DND-41 (cell line): ENCODE data around the gene SLC12A5.

ENCODE experiments used
- ATAC-seq: fragments of 200-7000 bp; cut with Tn5 transposase; 3 replicates; pipeline ENCODE4 v1.9.1; 2021; ENCODE audit warnings: low read depth; ENCODE audit not compliant: insufficient read depth
- DNase-seq: peaks from one replicate; pipeline ENCODE4 v3.0.0-alpha.2; 2020
- H2AFZ ChIP-seq: 2 replicates; pipeline ENCODE4 v1.6.0; 2012; ENCODE audit warnings: low read depth, low read length
- H3K27ac ChIP-seq: 2 replicates; pipeline ENCODE4 v1.5.1; 2012; ENCODE audit warnings: low read length, inconsistent platforms
- H3K27me3 ChIP-seq: fragments of 200-600 bp; sonication (generic); 2 replicates; pipeline ENCODE4 v1.6.0; 2012; ENCODE audit warnings: low read length, mild to moderate bottlenecking, inconsistent platforms; ENCODE audit not compliant: insufficient read depth, poor library complexity
- H3K36me3 ChIP-seq: 2 replicates; pipeline ENCODE4 v1.5.1; 2012; ENCODE audit warnings: low read length, inconsistent platforms; ENCODE audit not compliant: insufficient read depth
- H3K4me1 ChIP-seq: 2 replicates; pipeline ENCODE4 v1.5.1; 2012; ENCODE audit warnings: mild to moderate bottlenecking, low read length; ENCODE audit not compliant: insufficient read depth
- H3K4me2 ChIP-seq: 2 replicates; pipeline ENCODE4 v1.6.0; 2012; ENCODE audit warnings: mild to moderate bottlenecking, moderate library complexity, low read length, inconsistent platforms; ENCODE audit not compliant: insufficient read depth
- H3K4me3 ChIP-seq, 2 experiments: fragments of 200-600 bp in 1 of 2; shearing (Covaris generic) in 1 of 2; 2 replicates each; pipeline ENCODE4 v1.5.1; 2012 to 2016; ENCODE audit warnings: inconsistent platforms in 2 of 2, low read length in 2 of 2, mild to moderate bottlenecking in 2 of 2, low read depth in 1 of 2, moderate library complexity in 1 of 2
- H3K79me2 ChIP-seq: 2 replicates; pipeline ENCODE4 v1.6.0; 2012; ENCODE audit warnings: low read length, inconsistent platforms; ENCODE audit not compliant: insufficient read depth
- H3K9ac ChIP-seq: 2 replicates; pipeline ENCODE4 v1.6.0; 2012; ENCODE audit warnings: low read depth, mild to moderate bottlenecking, inconsistent platforms, low read length, moderate library complexity
- H3K9me3 ChIP-seq: 2 replicates; pipeline ENCODE4 v1.5.1; 2012; ENCODE audit warnings: low read length, moderate library complexity, mild to moderate bottlenecking, inconsistent platforms; ENCODE audit not compliant: insufficient read depth, severe bottlenecking
- H4K20me1 ChIP-seq: 2 replicates; pipeline ENCODE4 v1.6.0; 2012; ENCODE audit warnings: low read length; ENCODE audit not compliant: insufficient read depth
- EZH2 ChIP-seq: IDR thresholded peaks from 3 replicates; pipeline ENCODE4 v1.6.1; 2012; ENCODE audit warnings: borderline replicate concordance, low read depth, mild to moderate bottlenecking, moderate library complexity, low read length, inconsistent platforms; ENCODE audit not compliant: severe bottlenecking
- TF ChIP-seq, protein P1 (sequence below): IDR thresholded peaks from 2 replicates; pipeline ENCODE4 v1.5.1; 2012; ENCODE audit warnings: borderline replicate concordance, low read length, moderate library complexity, mild to moderate bottlenecking; ENCODE audit not compliant: poor library complexity, severe bottlenecking; ENCODE audit errors: extremely low read depth

Gene SLC12A5

DNA sequence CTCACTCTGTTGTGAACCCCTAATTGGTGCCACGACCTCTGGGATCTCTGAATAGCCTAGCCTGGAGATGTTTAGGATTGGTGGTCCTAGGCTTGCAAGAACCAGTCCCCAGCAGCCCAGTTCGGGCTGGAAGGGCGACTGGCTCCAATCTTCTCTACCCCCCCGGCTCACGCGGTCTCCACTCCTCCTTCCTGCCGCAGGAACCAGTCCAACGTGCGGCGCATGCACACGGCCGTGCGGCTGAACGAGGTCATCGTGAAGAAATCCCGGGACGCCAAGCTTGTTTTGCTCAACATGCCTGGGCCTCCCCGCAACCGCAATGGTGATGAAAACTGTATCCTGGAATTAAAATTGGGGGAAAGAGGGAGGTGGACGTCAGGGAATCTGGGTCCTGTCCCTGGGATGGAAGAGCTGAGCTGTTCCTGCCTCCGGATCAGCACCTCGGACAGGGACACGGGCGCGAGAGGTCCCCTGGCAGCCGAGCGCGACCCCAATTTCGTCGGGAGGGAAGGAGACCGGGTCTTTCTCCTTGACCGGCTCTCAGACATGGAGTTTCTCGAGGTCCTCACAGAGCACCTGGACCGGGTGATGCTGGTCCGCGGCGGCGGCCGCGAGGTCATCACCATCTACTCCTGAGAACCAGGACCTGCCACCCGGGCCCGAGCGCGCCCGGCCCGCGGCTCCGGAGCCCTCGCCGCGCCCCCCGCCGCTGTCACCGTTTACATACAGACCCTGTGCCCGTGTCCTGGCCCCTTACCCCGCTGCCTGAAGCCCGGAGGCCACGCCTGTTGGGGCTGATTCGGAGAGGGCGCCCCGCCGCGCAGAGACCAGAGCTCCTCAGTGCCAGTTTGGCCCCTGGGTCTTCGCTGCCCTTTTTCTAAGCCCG, 28.2 kb downstream of the SLC12A5 start:
- H2AFZ ChIP-seq: no peak overlapping the region
- TF ChIP-seq, protein P1, sequence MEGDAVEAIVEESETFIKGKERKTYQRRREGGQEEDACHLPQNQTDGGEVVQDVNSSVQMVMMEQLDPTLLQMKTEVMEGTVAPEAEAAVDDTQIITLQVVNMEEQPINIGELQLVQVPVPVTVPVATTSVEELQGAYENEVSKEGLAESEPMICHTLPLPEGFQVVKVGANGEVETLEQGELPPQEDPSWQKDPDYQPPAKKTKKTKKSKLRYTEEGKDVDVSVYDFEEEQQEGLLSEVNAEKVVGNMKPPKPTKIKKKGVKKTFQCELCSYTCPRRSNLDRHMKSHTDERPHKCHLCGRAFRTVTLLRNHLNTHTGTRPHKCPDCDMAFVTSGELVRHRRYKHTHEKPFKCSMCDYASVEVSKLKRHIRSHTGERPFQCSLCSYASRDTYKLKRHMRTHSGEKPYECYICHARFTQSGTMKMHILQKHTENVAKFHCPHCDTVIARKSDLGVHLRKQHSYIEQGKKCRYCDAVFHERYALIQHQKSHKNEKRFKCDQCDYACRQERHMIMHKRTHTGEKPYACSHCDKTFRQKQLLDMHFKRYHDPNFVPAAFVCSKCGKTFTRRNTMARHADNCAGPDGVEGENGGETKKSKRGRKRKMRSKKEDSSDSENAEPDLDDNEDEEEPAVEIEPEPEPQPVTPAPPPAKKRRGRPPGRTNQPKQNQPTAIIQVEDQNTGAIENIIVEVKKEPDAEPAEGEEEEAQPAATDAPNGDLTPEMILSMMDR: no peak
- no peak for TF ChIP-seq EZH2
- peaks cover 16% of the 10 kb centered on the region for H3K4me1 ChIP-seq
- peaks cover 76% of the 10 kb centered on the region for H4K20me1 ChIP-seq
- DNase-seq (peak; percentile 45), ATAC-seq (no peak)
- no peaks in the 10 kb centered on the region for H3K9me3 ChIP-seq
- no peak overlapping the region for H3K4me2 ChIP-seq
- no peak overlapping the region for H3K9ac ChIP-seq
- no peaks in the 10 kb centered on the region for H3K79me2 ChIP-seq
- H3K27me3 ChIP-seq: no peaks in the 10 kb centered on the region
- H3K36me3 ChIP-seq: peaks cover 32% of the 10 kb centered on the region
- H3K27ac ChIP-seq: no peak overlapping the region
- H3K4me3 ChIP-seq: no peak overlapping the region

DNA sequence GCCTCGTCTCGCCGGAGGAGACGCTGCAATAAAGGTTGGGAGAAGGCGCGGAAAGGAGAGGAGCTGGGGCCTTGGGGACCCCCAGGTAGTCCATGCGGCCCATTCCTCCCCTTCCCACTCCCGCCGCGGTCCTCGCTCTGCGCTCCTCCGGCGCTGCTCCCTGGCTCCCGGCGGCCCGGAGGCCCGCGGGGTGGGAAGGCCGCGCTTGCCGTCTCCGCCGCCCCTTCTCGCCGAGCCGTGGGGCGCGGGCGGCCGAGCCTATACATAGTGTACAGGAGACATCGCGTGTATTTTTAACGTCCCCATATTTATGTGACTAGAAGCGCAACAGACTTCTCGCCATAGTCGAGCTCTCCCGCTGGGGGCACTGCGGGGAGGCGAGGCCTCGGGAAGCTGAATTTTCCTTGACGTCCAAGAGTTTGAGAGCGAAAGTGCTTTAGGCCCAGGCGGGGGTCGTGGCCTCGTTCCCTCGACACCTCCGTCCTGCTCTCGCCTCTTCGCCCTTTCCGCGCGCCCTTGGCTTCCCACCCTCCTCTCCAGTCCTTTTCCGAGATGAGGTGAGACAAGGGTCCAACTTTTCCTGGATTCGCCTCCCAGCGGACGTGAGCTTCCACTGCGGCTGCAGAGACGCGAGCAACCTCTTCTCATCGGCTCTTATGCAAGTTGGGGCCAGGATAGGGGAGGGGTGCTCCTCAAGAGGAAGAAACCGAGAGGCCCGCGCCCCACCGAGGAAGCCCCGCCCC, 29.0 kb downstream of the SLC12A5 start:
- H3K9me3 ChIP-seq: no peaks in the 10 kb centered on the region
- H3K4me3 ChIP-seq: no peak overlapping the region
- H3K4me2 ChIP-seq: no peak overlapping the region
- H3K36me3 ChIP-seq: peaks cover 41% of the 10 kb centered on the region
- no peak overlapping the region for H3K9ac ChIP-seq
- H3K79me2 ChIP-seq: no peaks in the 10 kb centered on the region
- ATAC-seq (peak; percentile 7; the same call in 1 of the 3 replicates), DNase-seq (no peak)
- H3K27ac ChIP-seq: no peak overlapping the region
- no peak overlapping the region for H2AFZ ChIP-seq
- peaks cover 16% of the 10 kb centered on the region for H3K4me1 ChIP-seq
- H4K20me1 ChIP-seq: peaks cover 79% of the 10 kb centered on the region
- TF ChIP-seq, protein P1: no peak
- TF ChIP-seq EZH2: no peak
- H3K27me3 ChIP-seq: no peaks in the 10 kb centered on the region

DNA sequence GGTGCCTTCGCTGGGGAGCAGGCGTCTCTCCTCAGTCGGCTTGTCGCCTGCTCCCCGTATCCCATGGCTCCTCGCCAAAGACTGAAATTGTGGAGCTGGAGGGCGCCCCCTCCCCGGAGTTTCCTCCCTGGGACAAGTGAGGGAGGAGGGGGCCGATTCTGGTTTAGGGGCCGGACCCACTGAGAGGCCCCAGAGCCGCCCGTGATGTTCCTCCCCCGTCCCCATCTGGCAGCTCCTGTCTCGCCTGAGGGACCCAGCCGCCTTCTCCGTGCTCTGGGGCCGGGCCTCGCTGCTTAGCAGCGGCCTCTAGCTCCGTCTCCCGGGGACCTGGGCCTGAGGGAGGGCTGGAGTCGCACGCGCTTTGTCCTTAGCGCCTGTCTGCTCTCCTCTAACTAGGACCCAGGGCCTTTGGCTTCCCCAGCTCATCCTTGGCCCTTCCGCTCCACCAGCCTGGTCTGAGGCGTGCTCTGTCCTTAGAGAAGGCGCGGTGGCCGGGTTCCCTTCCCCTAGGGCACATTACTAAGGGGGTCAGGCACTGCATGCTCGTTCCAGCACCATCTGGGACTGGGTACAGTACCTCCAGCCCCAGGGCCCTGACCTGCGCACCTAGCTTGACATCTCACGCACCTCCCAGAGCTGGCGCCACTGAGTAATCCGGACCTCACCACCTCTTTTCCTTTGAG, 29.7 kb downstream of the SLC12A5 start:
- no peak overlapping the region for H3K27ac ChIP-seq
- no peak overlapping the region for H2AFZ ChIP-seq
- H3K27me3 ChIP-seq: no peaks in the 10 kb centered on the region
- H3K79me2 ChIP-seq: no peaks in the 10 kb centered on the region
- DNase-seq: no peak
- ATAC-seq: peak; percentile 15; the same call in 2 of the 3 replicates
- TF ChIP-seq, protein P1: no peak
- no peak for TF ChIP-seq EZH2
- H3K36me3 ChIP-seq: peaks cover 48% of the 10 kb centered on the region
- peaks cover 16% of the 10 kb centered on the region for H3K4me1 ChIP-seq
- no peak overlapping the region for H3K4me2 ChIP-seq
- H3K9me3 ChIP-seq: no peaks in the 10 kb centered on the region
- H3K9ac ChIP-seq: no peak overlapping the region
- peaks cover 82% of the 10 kb centered on the region for H4K20me1 ChIP-seq
- no peak overlapping the region for H3K4me3 ChIP-seq
